Neural crest cell (in vitro differentiated cells): ENCODE measurements around the gene SYS1. TPM values are rescaled to one million over a fixed set of nuclear protein-coding genes. Genes with fewer than 3 reads are reported as not detected.

ENCODE experiments used
- DNase-seq: peaks from one replicate; pipeline ENCODE4 v3.0.0; 2021; ENCODE audit warnings: low read depth, mixed read lengths, low spot score
- H3K27ac Mint-ChIP-seq: one replicate; pipeline ENCODE4 v1.8.0; 2021; ENCODE audit warnings: mild to moderate bottlenecking, mixed read lengths; ENCODE audit not compliant: unreplicated experiment
- H3K27me3 Mint-ChIP-seq: 2 replicates; pipeline ENCODE4 v1.8.0; 2021; ENCODE audit warnings: low read depth, mild to moderate bottlenecking, mixed read lengths
- H3K36me3 Mint-ChIP-seq: 2 replicates; pipeline ENCODE4 v1.8.0; 2021; ENCODE audit warnings: low read depth, mild to moderate bottlenecking, mixed read lengths
- H3K4me1 Mint-ChIP-seq: 2 replicates; pipeline ENCODE4 v1.8.0; 2021; ENCODE audit warnings: mixed read lengths
- H3K4me3 Mint-ChIP-seq: one replicate; pipeline ENCODE4 v1.8.0; 2021; ENCODE audit warnings: mild to moderate bottlenecking, mixed read lengths
- H3K9me3 Mint-ChIP-seq: 2 replicates; pipeline ENCODE4 v1.8.0; 2021; ENCODE audit warnings: mixed read lengths
- total RNA-seq: library from RNA; stranded (reverse); gene quantifications from 2 replicates; pipeline ENCODE4 v1.2.1, GENCODE V29; 2021
- TF ChIP-seq, protein P1 (sequence below): fragments of 200-600 bp; sonication (generic); conservative IDR thresholded peaks from 2 replicates; pipeline ENCODE4 v1.5.0; 2021; ENCODE audit warnings: antibody characterized with exemption, mild to moderate bottlenecking

The SYS1 gene
- total RNA-seq, 1 donor from 2014 or later, result 24.6 TPM

DNA sequence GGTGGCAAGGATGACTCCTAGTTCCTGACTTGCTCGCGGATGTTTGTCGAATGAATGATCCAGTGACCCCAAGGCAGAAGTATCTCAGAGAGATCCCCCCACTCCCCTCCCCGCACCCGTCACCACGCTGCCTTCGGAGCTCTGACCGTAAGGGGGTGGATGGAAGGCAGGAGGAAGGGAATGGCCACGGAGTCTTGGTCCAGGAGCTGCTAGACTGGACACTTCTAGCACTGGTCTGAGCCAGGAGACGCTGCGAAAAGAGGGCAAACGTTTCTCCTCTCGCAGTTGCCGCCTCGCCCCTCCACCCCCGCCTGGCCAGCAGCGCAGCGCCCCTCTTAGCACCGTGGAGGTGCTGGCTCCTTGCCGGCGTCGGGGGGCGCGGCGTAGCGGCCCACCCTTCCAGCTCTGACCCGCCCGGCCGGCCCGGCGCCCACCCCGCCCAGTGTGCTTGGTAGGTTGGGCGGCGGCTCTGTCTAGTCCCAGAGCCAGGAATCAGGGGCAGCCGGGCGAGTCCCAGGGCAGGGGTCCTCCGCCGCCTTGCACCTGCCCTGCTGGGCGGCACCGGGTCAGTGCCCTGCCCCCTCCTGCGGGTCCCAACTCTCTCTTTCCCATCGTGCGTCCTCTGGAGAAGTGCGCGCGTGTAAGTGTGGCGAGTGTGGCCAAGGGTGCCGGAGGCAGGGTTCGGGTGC, 42.8 kb downstream of the SYS1 start:
- peaks cover 14% of the 10 kb centered on the region for H3K4me1 Mint-ChIP-seq
- H3K27ac Mint-ChIP-seq, result no peak overlapping the region
- TF ChIP-seq, protein P1, sequence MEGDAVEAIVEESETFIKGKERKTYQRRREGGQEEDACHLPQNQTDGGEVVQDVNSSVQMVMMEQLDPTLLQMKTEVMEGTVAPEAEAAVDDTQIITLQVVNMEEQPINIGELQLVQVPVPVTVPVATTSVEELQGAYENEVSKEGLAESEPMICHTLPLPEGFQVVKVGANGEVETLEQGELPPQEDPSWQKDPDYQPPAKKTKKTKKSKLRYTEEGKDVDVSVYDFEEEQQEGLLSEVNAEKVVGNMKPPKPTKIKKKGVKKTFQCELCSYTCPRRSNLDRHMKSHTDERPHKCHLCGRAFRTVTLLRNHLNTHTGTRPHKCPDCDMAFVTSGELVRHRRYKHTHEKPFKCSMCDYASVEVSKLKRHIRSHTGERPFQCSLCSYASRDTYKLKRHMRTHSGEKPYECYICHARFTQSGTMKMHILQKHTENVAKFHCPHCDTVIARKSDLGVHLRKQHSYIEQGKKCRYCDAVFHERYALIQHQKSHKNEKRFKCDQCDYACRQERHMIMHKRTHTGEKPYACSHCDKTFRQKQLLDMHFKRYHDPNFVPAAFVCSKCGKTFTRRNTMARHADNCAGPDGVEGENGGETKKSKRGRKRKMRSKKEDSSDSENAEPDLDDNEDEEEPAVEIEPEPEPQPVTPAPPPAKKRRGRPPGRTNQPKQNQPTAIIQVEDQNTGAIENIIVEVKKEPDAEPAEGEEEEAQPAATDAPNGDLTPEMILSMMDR, result no peak
- DNase-seq, result no peak
- H3K27me3 Mint-ChIP-seq, result peaks cover 33% of the 10 kb centered on the region
- peaks cover 8% of the 10 kb centered on the region for H3K9me3 Mint-ChIP-seq
- peaks cover 14% of the 10 kb centered on the region for H3K36me3 Mint-ChIP-seq
- H3K4me3 Mint-ChIP-seq, result peak overlapping the region; percentile 84

- peaks cover 14% of the 10 kb centered on the region for H3K4me1 Mint-ChIP-seq
- H3K27ac Mint-ChIP-seq, result no peak overlapping the region
- H3K36me3 Mint-ChIP-seq, result peaks cover 15% of the 10 kb centered on the region
- peak overlapping the region; percentile 90 for H3K4me3 Mint-ChIP-seq
- peaks cover 33% of the 10 kb centered on the region for H3K27me3 Mint-ChIP-seq
- H3K9me3 Mint-ChIP-seq, result peaks cover 6% of the 10 kb centered on the region
- DNase-seq, result peak; percentile 42
- TF ChIP-seq, protein P1, result no peak
These were observed 43.5 kb downstream of the SYS1 start for GRCh38 chr20:45406260-45407066.

DNA sequence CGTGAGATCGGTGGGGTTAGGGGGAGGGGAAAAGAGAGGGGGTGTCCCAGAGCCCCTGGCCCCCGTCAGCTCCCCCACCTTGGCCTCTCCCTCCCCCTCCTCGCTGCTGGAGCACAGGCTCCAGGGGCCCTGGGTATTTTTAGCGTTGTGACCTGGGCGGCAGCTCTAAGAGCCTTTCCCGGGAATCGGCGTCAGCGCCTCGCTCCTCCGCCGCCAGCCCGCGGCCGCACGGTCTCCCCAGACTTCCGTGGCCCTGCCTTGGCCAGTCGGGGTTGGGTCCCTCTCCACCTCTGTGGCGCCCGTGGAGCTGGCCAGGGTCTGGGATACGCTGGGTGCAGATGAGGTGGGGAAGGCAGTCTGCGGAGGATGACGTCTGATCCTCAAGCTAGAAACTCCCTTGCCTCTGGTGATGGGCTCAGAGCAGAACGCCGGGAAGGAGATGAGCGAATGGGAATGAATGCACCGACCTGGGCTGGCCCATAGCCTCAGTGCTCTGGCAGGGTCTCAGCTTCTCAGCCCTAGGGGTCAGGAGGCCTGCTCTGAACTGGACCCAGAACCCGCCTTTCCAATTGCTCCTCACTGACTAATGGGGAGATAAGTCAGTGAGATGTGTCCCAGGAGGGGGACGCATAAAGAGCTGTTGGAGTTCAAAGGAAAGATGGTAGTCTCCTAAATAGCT, 44.2 kb downstream of the SYS1 start:
- Mint-ChIP-seq H3K4me1 (peaks cover 14% of the 10 kb centered on the region), H3K4me3 (peak overlapping the region; percentile 90), H3K9me3 (no peaks in the 10 kb centered on the region), H3K27ac (no peak overlapping the region), H3K36me3 (peaks cover 10% of the 10 kb centered on the region), H3K27me3 (peaks cover 33% of the 10 kb centered on the region)
- no peak for DNase-seq
- TF ChIP-seq, protein P1, result no peak

- Mint-ChIP-seq H3K4me1 (peaks cover 14% of the 10 kb centered on the region), H3K27ac (no peak within 1 kb of the TSS), H3K36me3 (peaks cover 10% of the 10 kb centered on the region), H3K4me3 (peak within 1 kb of the TSS; percentile 90), H3K9me3 (no peaks in the 10 kb centered on the region), H3K27me3 (peaks cover 33% of the 10 kb centered on the region)
- no peak for DNase-seq
- TF ChIP-seq, protein P1, result no peak
These were observed 45.1 kb downstream of the SYS1 start, which contains the start of gene DBNDD2 for GRCh38 chr20:45407783-45408645. Gene DBNDD2 (plus strand): TSS chr20:45408289. CDS start chr20:45408468, 179 bp downstream.
